Measurements from ENCODE around the gene AFF1.
A peak's percentile ranks its signal among the peaks of the same experiment; 100 is the strongest.

Gene AFF1

GRCh38 chr4:86934771-86935565, at the start of gene AFF1:
AFF1 (plus strand) TSS chr4:86935011; CDS start chr4:86948534, 13,523 bp downstream.
- DNase-seq (ENCODE audit: extremely low read depth in 1 of 2, low read depth in 1 of 2), result peak; percentile 85

GRCh38 chr4:86890790-86891189, 44.0 kb upstream of the AFF1 start:
- DNase-seq (ENCODE audit: extremely low read depth in 1 of 2, low read depth in 1 of 2), result no peak

- DNase-seq (ENCODE audit: extremely low read depth in 1 of 2, low read depth in 1 of 2), result peak in 1 of 2 donors; percentile 2
These were observed 42.8 kb upstream of the AFF1 start, which contains the start of gene C4orf36 for GRCh38 chr4:86891762-86892635. C4orf36 (minus strand) TSS chr4:86892422; CDS start chr4:86891520, 902 bp downstream.

- no peak for DNase-seq (ENCODE audit: extremely low read depth in 1 of 2, low read depth in 1 of 2)
These were observed 42.2 kb upstream of the AFF1 start for GRCh38 chr4:86892636-86892960.

GRCh38 chr4:86893136-86893535, 41.7 kb upstream of the AFF1 start:
- DNase-seq (ENCODE audit: extremely low read depth in 1 of 2, low read depth in 1 of 2), result no peak

- no peak for DNase-seq (ENCODE audit: extremely low read depth in 1 of 2, low read depth in 1 of 2)
These were observed 40.4 kb upstream of the AFF1 start for GRCh38 chr4:86894455-86894854.

GRCh38 chr4:86895692-86896488, 38.9 kb upstream of the AFF1 start:
- no peak for DNase-seq (ENCODE audit: extremely low read depth in 1 of 2, low read depth in 1 of 2)

GRCh38 chr4:86896596-86896995, 38.2 kb upstream of the AFF1 start:
- DNase-seq (ENCODE audit: extremely low read depth in 1 of 2, low read depth in 1 of 2), result no peak

- no peak for DNase-seq (ENCODE audit: extremely low read depth in 1 of 2, low read depth in 1 of 2)
These were observed 36.2 kb upstream of the AFF1 start for GRCh38 chr4:86898562-86898961.

GRCh38 chr4:86901864-86902263, 32.9 kb upstream of the AFF1 start:
- DNase-seq (ENCODE audit: extremely low read depth in 1 of 2, low read depth in 1 of 2), result no peak

GRCh38 chr4:86908251-86908657, 26.6 kb upstream of the AFF1 start:
- no peak for DNase-seq (ENCODE audit: extremely low read depth in 1 of 2, low read depth in 1 of 2)

- DNase-seq (ENCODE audit: extremely low read depth in 1 of 2, low read depth in 1 of 2), result no peak
These were observed 25.1 kb upstream of the AFF1 start for GRCh38 chr4:86909546-86910295.

- DNase-seq (ENCODE audit: extremely low read depth in 1 of 2, low read depth in 1 of 2), result no peak
These were observed 24.4 kb upstream of the AFF1 start for GRCh38 chr4:86910369-86910768.

- no peak for DNase-seq (ENCODE audit: extremely low read depth in 1 of 2, low read depth in 1 of 2)
These were observed 23.8 kb upstream of the AFF1 start for GRCh38 chr4:86910820-86911684.

- no peak for DNase-seq (ENCODE audit: extremely low read depth in 1 of 2, low read depth in 1 of 2)
These were observed 18.4 kb upstream of the AFF1 start for GRCh38 chr4:86916392-86916791.

GRCh38 chr4:86917212-86918039, 17.4 kb upstream of the AFF1 start:
- no peak for DNase-seq (ENCODE audit: extremely low read depth in 1 of 2, low read depth in 1 of 2)

- no peak for DNase-seq (ENCODE audit: extremely low read depth in 1 of 2, low read depth in 1 of 2)
These were observed 16.2 kb upstream of the AFF1 start for GRCh38 chr4:86918539-86919072.

- DNase-seq (ENCODE audit: extremely low read depth in 1 of 2, low read depth in 1 of 2), result no peak
These were observed 15.1 kb upstream of the AFF1 start for GRCh38 chr4:86919561-86920223.

Data from stimulated activated CD8-positive, alpha-beta memory T cell treated with anti-CD3 and anti-CD28 coated beads, Interleukin-7, amount 100 ng/mL, for 48 hours (primary cell).